Liver (tissue), 3 donors: ENCODE data around the gene CACNB1.

Experiments
- CTCF ChIP-seq: fragments of 150-350 bp; IDR thresholded peaks from 2 replicates; pipeline ENCODE4 v1.5.1; 2017; ENCODE audit warnings: improper control_type of control experiment, low read depth, low read length; ENCODE audit not compliant: missing input control
- REST ChIP-seq: IDR thresholded peaks from 2 replicates; pipeline ENCODE4 v1.6.1; 2016; ENCODE audit warnings: antibody characterized with exemption, mild to moderate bottlenecking
- RXRA ChIP-seq, 2 donors: IDR thresholded peaks; 2 replicates each; pipeline ENCODE4 v1.6.1; 2017 to 2018; ENCODE audit warnings: antibody characterized with exemption in 2 of 2, mild to moderate bottlenecking in 1 of 2
- donor health status: healthy.
- donor health status: healthy.

GRCh38 chr17:39125143-39125875, 72.2 kb downstream of the CACNB1 start:
- no peak for TF ChIP-seq CTCF
- TF ChIP-seq RXRA (IDR thresholded peaks at IDR 0.05): no peak
- no peak for TF ChIP-seq REST
